GM21576 (cell line): Measurements from ENCODE around the gene KLHL10.

Experiments used
- ATAC-seq: cut with Tn5 transposase; IDR thresholded peaks from one replicate; pipeline ENCODE4 v1.9.1; 2021; ENCODE audit warnings: mild to moderate bottlenecking, moderate library complexity; ENCODE audit not compliant: unreplicated experiment

Gene KLHL10

GRCh38 chr17:41892021-41892376 lies 54.4 kb downstream of the KLHL10 start:
- ATAC-seq: no peak

- ATAC-seq: no peak
These were observed 55.8 kb downstream of the KLHL10 start for GRCh38 chr17:41893384-41893783.

GRCh38 chr17:41894791-41895331 lies 57.2 kb downstream of the KLHL10 start:
- no peak for ATAC-seq

GRCh38 chr17:41895617-41896016 lies 58.0 kb downstream of the KLHL10 start:
- ATAC-seq: no peak

- ATAC-seq: no peak
These were observed 59.1 kb downstream of the KLHL10 start for GRCh38 chr17:41896726-41897125.
